HL-60 (cell line): ENCODE data around the gene ZACN.

Experiments used
- GABPA ChIP-seq: IDR thresholded peaks from 2 replicates; pipeline ENCODE4 v1.6.1; 2012; ENCODE audit warnings: low read depth
- POLR2AphosphoS5 ChIP-seq: IDR thresholded peaks from 2 replicates; pipeline ENCODE4 v1.6.1; 2012; ENCODE audit warnings: low read depth
- REST ChIP-seq: IDR thresholded peaks from 2 replicates; pipeline ENCODE4 v1.6.1; 2012; ENCODE audit warnings: low read depth; ENCODE audit not compliant: insufficient replicate concordance
- SPI1 ChIP-seq: IDR thresholded peaks from 2 replicates; pipeline ENCODE4 v1.6.1; 2012; ENCODE audit warnings: low read depth, mild to moderate bottlenecking, borderline replicate concordance
- TF ChIP-seq, protein P1 (sequence below): IDR thresholded peaks from one replicate; pipeline ENCODE4 v1.5.1; 2011; ENCODE audit warnings: low read length, control low read depth, inconsistent platforms; ENCODE audit not compliant: insufficient read depth

GRCh38 chr17:76104140-76104895 is 25.3 kb downstream of the ZACN start:
- TF ChIP-seq, protein P1, sequence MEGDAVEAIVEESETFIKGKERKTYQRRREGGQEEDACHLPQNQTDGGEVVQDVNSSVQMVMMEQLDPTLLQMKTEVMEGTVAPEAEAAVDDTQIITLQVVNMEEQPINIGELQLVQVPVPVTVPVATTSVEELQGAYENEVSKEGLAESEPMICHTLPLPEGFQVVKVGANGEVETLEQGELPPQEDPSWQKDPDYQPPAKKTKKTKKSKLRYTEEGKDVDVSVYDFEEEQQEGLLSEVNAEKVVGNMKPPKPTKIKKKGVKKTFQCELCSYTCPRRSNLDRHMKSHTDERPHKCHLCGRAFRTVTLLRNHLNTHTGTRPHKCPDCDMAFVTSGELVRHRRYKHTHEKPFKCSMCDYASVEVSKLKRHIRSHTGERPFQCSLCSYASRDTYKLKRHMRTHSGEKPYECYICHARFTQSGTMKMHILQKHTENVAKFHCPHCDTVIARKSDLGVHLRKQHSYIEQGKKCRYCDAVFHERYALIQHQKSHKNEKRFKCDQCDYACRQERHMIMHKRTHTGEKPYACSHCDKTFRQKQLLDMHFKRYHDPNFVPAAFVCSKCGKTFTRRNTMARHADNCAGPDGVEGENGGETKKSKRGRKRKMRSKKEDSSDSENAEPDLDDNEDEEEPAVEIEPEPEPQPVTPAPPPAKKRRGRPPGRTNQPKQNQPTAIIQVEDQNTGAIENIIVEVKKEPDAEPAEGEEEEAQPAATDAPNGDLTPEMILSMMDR = no peak
- TF ChIP-seq SPI1 = no peak
- TF ChIP-seq GABPA = no peak
- no peak for TF ChIP-seq REST
- no peak for TF ChIP-seq POLR2AphosphoS5
